Thymus (tissue), 11 donors: ENCODE data around the gene ARHGAP23. TPM values are rescaled to one million over a fixed set of nuclear protein-coding genes. Genes with fewer than 3 reads are reported as not detected.

Experiments
- DNase-seq, 9 donors: peaks; one replicate each; pipeline ENCODE4 v3.0.0-alpha.2; 2013; ENCODE audit warnings: low spot score in 9 of 9, low read depth in 6 of 9, missing footprints in 1 of 9
- H3K27ac ChIP-seq, 2 donors: one replicate each; pipeline ENCODE4 v1.5.1; 2013; ENCODE audit warnings: control low read depth in 1 of 2, low read depth in 1 of 2, low read length in 1 of 2, mild to moderate bottlenecking in 1 of 2, moderate library complexity in 1 of 2
- H3K27me3 ChIP-seq, 2 donors: one replicate each; pipeline ENCODE4 v1.5.1; 2013; ENCODE audit warnings: low read length in 1 of 2; ENCODE audit not compliant: control insufficient read depth in 2 of 2, insufficient read depth in 1 of 2
- H3K36me3 ChIP-seq, 2 donors: one replicate each; pipeline ENCODE4 v1.5.1; 2013; ENCODE audit warnings: low read length in 1 of 2, mild to moderate bottlenecking in 1 of 2, moderate library complexity in 1 of 2; ENCODE audit not compliant: control insufficient read depth in 2 of 2, insufficient read depth in 2 of 2
- H3K4me1 ChIP-seq, 2 donors: one replicate each; pipeline ENCODE4 v1.5.1; 2013; ENCODE audit warnings: low read length in 2 of 2; ENCODE audit not compliant: control insufficient read depth in 2 of 2, insufficient read depth in 2 of 2
- H3K4me3 ChIP-seq, 2 donors: one replicate each; pipeline ENCODE4 v1.5.1; 2013; ENCODE audit warnings: low read length in 2 of 2, control low read depth in 1 of 2, mild to moderate bottlenecking in 1 of 2
- H3K9me3 ChIP-seq, 2 donors: one replicate each; pipeline ENCODE4 v1.5.1; 2013; ENCODE audit warnings: low read length in 1 of 2, mild to moderate bottlenecking in 1 of 2; ENCODE audit not compliant: control insufficient read depth in 2 of 2, insufficient read depth in 1 of 2
- WGBS: extraction: QIAGEN DNeasy Blood & Tissue Kit; methylation state at CpG from one replicate; pipeline ENCODE4 v1.1.7; 2013; 5-methylcytosine and 5-hydroxymethylcytosine counted together
- polyA plus RNA-seq: library from polyadenylated mRNA; stranded (reverse); fragments of 200-250 nt; gene quantifications from one replicate; pipeline ENCODE4 v1.2.3, GENCODE V29; 2013
- total RNA-seq: library from RNA; stranded (reverse); fragments of 120-200 nt; gene quantifications from one replicate; pipeline ENCODE4 v1.2.4, GENCODE V29; 2013
- donor health status: healthy.

Gene ARHGAP23
- total and polyA plus RNA-seq, 2 donors: 5.5 to 6.4 TPM

DNA sequence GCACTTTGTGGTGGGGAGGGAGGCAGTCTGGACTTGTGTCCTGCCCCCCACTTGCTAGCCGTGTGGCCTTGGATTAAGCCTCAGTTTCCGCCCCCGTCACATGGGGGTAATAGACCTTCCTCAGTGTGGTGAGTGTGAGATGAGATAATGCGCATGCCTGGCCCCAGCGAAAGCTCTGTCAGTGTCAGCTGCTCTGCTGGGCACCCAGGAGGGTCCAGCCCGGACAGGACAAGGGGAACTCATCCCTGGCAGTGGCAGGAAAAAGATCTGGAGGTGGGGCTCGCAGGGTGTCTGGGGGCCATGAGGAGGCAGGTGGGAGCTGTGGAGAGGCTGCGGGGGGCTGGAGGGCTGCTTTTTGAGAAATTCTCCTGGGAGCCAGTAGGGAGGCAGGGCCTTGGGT lies 114.0 kb downstream of the ARHGAP23 start:
- Histone ChIP-seq H3K9me3 (no peaks in the 10 kb centered on the region), H3K4me3 (no peak overlapping the region), H3K27me3 (peaks cover 0 to 28% of the 10 kb centered on the region in 2 donors), H3K27ac (no peak overlapping the region), H3K4me1 (no peaks in the 10 kb centered on the region), H3K36me3 (no peaks in the 10 kb centered on the region)
- 90% methylated on average over 8 of the region's 8 CpGs for WGBS
- DNase-seq: no peak

DNA sequence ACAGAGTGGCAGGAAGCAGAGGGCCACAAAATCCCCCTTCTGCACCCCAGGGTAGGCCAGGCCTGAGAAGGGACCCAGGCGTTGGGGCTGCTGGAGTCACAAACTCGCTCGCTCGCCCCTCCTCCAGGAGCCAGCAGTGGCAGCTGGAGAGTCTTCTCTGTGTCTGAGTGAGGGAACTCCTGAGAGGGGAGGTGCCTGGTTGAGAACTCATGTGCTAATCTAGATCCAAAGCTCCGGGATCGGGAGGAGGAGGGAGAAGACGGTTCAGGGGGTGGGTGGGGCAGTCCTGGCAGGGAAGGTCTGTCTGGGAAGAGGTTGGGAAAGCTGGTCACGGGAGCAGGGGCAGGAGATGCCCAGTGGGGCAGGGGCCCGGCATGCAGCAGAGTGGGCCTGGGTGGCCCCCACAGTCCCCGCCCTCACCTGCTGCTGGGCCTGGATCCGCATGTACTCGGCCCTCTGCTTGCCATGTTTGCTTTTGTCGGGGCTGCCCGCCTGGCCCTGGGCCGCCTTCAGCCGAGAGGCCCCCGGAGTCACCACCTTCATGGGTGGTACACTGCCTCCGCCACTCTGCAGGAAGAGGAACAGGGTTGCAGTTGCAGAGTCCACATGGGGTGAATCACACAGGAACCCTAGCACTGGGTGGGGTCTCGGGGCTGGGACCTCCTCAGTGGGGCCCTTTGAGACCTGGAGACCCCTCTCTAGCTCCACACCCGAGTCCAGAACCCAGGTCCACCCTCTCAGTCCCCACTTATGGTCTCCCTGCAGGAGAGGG lies 115.3 kb downstream of the ARHGAP23 start:
- Histone ChIP-seq H3K4me3 (no peak overlapping the region), H3K27ac (no peak overlapping the region), H3K4me1 (no peaks in the 10 kb centered on the region), H3K9me3 (no peaks in the 10 kb centered on the region), H3K27me3 (peaks cover 0 to 34% of the 10 kb centered on the region in 2 donors), H3K36me3 (no peaks in the 10 kb centered on the region)
- no peak for DNase-seq
- 91% methylated on average over 20 of the region's 20 CpGs for WGBS

DNA sequence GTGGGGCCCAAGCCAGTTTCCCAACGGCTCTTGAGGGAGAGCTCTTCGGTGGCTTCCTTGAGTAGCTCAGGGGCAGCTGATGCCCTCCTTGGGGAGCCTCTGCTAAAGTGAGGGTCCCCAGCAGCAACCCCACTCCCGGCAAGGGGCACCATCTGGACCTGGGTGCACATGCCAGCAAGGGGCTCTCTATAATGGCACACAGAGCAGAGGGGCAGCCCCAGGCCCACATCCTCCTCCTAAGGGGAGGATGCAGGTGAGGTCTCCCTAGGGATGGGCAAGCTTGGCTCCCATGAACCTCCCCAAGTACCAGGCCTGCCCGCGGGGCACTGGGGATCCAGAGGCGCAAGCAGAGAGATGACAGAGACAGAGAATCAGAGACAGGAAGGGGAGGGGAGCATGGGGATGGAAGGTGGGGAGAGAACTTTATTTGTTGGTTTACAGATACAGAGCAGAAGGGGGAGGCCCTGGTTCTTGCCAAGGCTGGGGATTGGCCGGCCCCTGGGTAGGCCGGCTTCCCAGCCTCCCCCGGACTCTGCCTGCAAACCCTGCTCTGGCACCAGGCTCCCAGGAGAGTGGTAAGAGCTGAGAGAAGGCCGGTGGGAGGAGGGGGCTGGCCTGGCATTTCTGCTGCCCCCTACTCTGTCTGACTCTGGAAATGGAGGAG lies 116.0 kb downstream of the ARHGAP23 start:
- H3K27ac ChIP-seq: no peak overlapping the region
- DNase-seq: no peak
- no peaks in the 10 kb centered on the region for H3K4me1 ChIP-seq
- peaks cover 0 to 35% of the 10 kb centered on the region in 2 donors for H3K27me3 ChIP-seq
- 94% methylated on average over 10 of the region's 10 CpGs for WGBS
- no peaks in the 10 kb centered on the region for H3K9me3 ChIP-seq
- no peaks in the 10 kb centered on the region for H3K36me3 ChIP-seq
- H3K4me3 ChIP-seq: no peak overlapping the region

DNA sequence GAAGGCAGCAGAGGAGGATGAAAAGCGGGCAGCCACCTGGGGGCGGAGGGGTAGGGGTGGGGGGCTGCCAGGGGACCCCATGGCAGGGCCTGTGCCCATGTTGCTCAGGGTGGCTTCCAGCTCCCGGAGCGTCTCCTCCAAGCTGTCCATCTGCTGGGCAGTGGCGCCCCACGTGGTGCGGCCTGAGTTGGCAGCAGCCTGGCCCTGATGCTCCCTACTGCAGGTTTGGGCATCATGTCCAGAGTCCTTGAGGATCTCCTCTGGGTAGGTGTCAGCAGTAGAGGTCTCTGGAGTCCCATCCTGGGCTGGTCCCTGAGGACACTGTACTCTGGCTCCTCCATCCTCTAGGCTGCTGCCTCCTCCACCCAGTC lies 116.6 kb downstream of the ARHGAP23 start:
- no peak for DNase-seq
- Histone ChIP-seq H3K27ac (no peak overlapping the region), H3K9me3 (no peaks in the 10 kb centered on the region), H3K4me3 (no peak overlapping the region), H3K36me3 (no peaks in the 10 kb centered on the region), H3K4me1 (no peaks in the 10 kb centered on the region), H3K27me3 (peaks cover 0 to 37% of the 10 kb centered on the region in 2 donors)
- WGBS: 95% methylated on average over 7 of the region's 7 CpGs

DNA sequence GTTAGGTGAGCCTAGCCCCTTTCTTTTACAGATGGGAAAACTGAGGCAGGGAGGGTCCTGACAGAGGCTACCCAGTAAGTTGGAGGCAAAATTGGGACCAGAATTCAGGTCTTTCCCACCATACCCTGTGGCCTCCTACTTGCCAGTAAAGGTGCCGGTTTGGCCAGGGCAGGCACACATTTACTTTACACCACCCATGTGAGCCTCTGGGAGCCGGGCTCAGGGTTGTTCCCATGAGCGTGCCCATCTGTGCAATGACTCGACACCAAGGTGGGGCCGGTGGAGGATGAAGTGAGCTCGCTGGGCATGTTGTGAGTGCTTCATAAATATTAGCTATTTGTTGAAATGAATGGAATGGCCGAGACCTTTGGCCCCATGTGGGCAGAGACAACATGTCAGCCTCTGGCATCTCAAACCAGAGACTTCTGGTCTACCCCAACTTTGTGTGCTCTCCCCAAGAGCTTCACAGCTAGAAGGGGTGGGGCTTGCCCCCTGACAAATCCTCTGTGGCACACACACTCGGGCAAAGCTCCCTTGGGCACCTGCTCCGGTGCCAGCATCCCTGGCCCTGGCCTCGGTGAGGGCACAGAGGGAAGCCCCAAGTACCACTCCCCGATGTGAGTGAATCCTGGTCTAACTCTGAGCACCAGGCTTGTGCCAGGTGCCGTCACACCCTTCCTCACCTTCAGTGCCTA lies 117.4 kb downstream of the ARHGAP23 start:
- Histone ChIP-seq H3K36me3 (no peaks in the 10 kb centered on the region), H3K27ac (no peak overlapping the region), H3K4me1 (no peaks in the 10 kb centered on the region), H3K9me3 (no peaks in the 10 kb centered on the region), H3K4me3 (no peak overlapping the region), H3K27me3 (peaks cover 0 to 36% of the 10 kb centered on the region in 2 donors)
- no peak for DNase-seq
- 90% methylated on average over 12 of the region's 12 CpGs for WGBS

DNA sequence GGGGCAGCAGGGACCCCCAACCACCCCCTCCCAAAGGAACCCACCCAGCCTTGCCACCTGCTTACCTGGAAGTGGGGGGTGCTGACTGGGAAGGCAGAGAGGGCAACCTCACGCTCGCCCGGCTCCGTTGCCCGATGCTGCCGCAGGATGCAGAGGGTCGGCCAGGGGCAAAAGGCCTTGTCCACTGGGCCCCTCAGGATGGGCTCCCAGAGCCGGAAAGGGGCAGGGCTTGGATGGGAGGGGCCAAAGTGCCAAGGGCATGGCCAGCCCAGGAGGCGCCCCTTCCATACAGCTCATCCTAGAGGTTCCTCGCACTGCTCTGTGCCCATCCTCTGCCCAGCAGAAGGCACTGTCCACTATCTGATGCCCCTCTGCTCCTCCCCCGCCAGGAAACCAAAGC lies 118.1 kb downstream of the ARHGAP23 start:
- 95% methylated on average over 11 of the region's 11 CpGs for WGBS
- Histone ChIP-seq H3K9me3 (no peaks in the 10 kb centered on the region), H3K4me3 (no peak overlapping the region), H3K27ac (no peak overlapping the region), H3K4me1 (no peaks in the 10 kb centered on the region), H3K27me3 (peaks cover 0 to 35% of the 10 kb centered on the region in 2 donors), H3K36me3 (no peaks in the 10 kb centered on the region)
- no peak for DNase-seq

DNA sequence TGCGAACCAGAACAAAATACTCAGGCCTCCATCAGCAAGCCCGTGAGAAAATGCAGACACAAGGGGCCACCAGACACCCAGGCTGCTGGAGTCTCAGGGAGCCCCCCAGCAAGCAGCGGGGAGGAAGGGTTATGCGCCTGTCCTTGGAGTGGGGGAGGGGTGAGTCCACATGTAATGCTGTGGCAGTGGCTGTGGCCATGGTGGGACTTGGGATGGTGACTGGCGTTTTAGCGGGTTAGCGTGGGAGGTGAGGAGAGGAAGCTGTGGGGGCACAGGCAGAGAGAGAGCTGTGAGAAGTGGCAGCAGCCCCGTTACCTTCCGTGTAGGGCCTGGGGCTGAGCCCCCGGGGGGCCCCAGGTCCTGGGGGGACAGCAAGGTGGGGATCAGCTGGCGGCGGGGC lies 119.2 kb downstream of the ARHGAP23 start:
- Histone ChIP-seq H3K4me3 (no peak overlapping the region), H3K36me3 (no peaks in the 10 kb centered on the region), H3K27me3 (peaks cover 0 to 37% of the 10 kb centered on the region in 2 donors), H3K9me3 (no peaks in the 10 kb centered on the region), H3K27ac (no peak overlapping the region), H3K4me1 (no peaks in the 10 kb centered on the region)
- 61% methylated on average over 12 of the region's 12 CpGs for WGBS
- DNase-seq: no peak

DNA sequence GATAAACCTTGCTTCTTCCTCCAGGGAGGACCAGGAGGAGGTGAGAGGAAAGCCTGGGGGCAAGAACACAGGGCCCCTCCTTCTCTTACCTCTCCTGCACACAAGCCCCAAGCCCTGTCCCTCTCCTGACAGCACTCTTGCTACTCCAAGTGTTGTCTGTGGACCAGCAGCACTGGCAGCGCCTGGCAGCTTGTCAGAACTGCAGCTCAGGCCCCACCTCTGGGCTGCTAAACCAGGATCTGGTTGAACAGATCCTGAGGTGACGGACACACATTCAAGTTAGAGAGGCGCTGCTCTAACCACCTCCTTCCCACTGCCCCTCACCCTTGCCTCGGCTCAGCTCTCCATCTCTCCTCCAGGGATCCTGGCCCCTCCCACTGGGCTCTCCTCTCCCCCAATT lies 121.0 kb downstream of the ARHGAP23 start:
- Histone ChIP-seq H3K27me3 (peaks cover 0 to 33% of the 10 kb centered on the region in 2 donors), H3K4me3 (no peak overlapping the region), H3K36me3 (no peaks in the 10 kb centered on the region), H3K9me3 (no peaks in the 10 kb centered on the region), H3K27ac (no peak overlapping the region), H3K4me1 (no peaks in the 10 kb centered on the region)
- 95% methylated on average over 4 of the region's 4 CpGs for WGBS
- DNase-seq: no peak

DNA sequence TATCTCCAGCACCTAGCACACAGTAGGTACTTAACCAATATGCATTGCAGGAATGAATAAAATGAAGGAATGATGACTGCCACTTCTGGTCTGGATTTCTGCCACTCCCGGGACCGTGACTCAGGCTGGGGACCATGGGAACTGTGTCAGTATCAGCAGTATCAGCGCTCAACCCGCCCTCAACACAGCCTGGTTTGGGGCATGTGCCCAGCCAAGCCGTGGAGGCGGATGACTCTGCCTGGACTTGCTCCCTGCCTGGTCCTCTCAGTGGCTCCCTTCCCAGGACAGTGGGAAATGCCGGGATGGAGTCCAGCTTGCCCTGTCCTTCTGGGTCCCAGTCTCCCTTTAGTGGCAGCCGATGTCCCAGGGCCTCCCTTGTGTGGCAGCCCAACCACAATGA lies 122.4 kb downstream of the ARHGAP23 start:
- Histone ChIP-seq H3K27ac (no peak overlapping the region), H3K4me1 (no peaks in the 10 kb centered on the region), H3K9me3 (no peaks in the 10 kb centered on the region), H3K27me3 (peaks cover 0 to 33% of the 10 kb centered on the region in 2 donors), H3K4me3 (no peak overlapping the region), H3K36me3 (no peaks in the 10 kb centered on the region)
- WGBS: 91% methylated on average over 8 of the region's 8 CpGs
- no peak for DNase-seq
